Measurements from ENCODE around the gene GSN. TPM values are rescaled to one million over a fixed set of nuclear protein-coding genes. Genes with fewer than 3 reads are reported as not detected.

The GSN gene
- total and polyA plus RNA-seq, 2 of the 13 experiments (the other 11 are each of a cell fraction or from before 2014, with no cell fraction given): 294 to 307 TPM

- TF ChIP-seq NCOA5 (CRISPR knock-in tag; IDR thresholded peaks at IDR 0.05): no peak
- TF ChIP-seq PRMT3 (CRISPR knock-in tag; IDR thresholded peaks at IDR 0.05; ENCODE audit: borderline replicate concordance, low read depth): 0 out of 2 replicates have a peak, but pooled peaks have one; percentile 34
- TF ChIP-seq, protein P1, sequence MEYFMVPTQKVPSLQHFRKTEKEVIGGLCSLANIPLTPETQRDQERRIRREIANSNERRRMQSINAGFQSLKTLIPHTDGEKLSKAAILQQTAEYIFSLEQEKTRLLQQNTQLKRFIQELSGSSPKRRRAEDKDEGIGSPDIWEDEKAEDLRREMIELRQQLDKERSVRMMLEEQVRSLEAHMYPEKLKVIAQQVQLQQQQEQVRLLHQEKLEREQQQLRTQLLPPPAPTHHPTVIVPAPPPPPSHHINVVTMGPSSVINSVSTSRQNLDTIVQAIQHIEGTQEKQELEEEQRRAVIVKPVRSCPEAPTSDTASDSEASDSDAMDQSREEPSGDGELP (IDR thresholded peaks at IDR 0.05; ENCODE audit: borderline replicate concordance, low read depth): peak; percentile 66
- TF ChIP-seq ZNF687 (CRISPR knock-in tag; IDR thresholded peaks at IDR 0.05): peak; percentile 27; the same call in 1 of the 2 replicates
- no peak for TF ChIP-seq SOX6 (IDR thresholded peaks at IDR 0.05)
- TF ChIP-seq SOX6 (CRISPR knock-in tag; IDR thresholded peaks at IDR 0.05): peak; percentile 10; the same call in 1 of the 2 replicates
- TF ChIP-seq YY1 (IDR thresholded peaks at IDR 0.05; ENCODE audit: insufficient read depth, insufficient replicate concordance, low read depth, low read length): no peak
- TF ChIP-seq MTERF4 (CRISPR knock-in tag; IDR thresholded peaks at IDR 0.05): 0 out of 2 replicates have a peak, but pooled peaks have one; percentile 35
Measured at GRCh38 chr9:121261107-121261460, 6.9 kb upstream of the GSN start (continued).

Data from HepG2 (cell line).